K562 (cell line): ENCODE results near the gene ABCD3. TPM values are rescaled to one million over a fixed set of nuclear protein-coding genes. Genes with fewer than 3 reads are reported as not detected.

Source experiments
- HNRNPH1 ChIP-seq: fragments of 200-400 bp; formaldehyde crosslinking; optimal IDR thresholded peaks from 2 replicates; pipeline ENCODE3; 2017; ENCODE audit warnings: low read depth, mild to moderate bottlenecking, low read length, moderate library complexity
- OTX1 ChIP-seq: fragments of 450-650 bp; formaldehyde crosslinking; IDR thresholded peaks from 2 replicates; pipeline ENCODE4 v1.4.0; 2022; ENCODE audit warnings: mild to moderate bottlenecking
- POLR2G ChIP-seq: fragments of 200-400 bp; formaldehyde crosslinking; IDR thresholded peaks from 2 replicates; pipeline ENCODE4 v1.6.1; 2017; ENCODE audit warnings: low read depth, mild to moderate bottlenecking, antibody characterized with exemption, low read length, moderate library complexity
- REST ChIP-seq, 2 experiments: fragments of 450-650 bp; formaldehyde crosslinking in 1 of 2; IDR thresholded peaks; 2 replicates each; pipeline versions ENCODE4 v1.4.0 to v1.6.1; 2014 to 2020; ENCODE audit warnings: mild to moderate bottlenecking in 2 of 2, borderline replicate concordance in 1 of 2, low read depth in 1 of 2
- polyA plus RNA-seq, 8 experiments: library from polyadenylated mRNA; depleted of rRNA in 4 of 8; stranded (reverse) in 5 of 8; unstranded in 3 of 8; fragments of >200 nt; fragmentation: Nextera tagmentation in 2 of 8; fragmentation: Illumina TruSeq in 1 of 8; extraction: Ambion mirVana in 2 of 8; extraction: Trizol in 1 of 8; gene quantifications; 2 replicates each; pipeline versions ENCODE4 v1.2.1 to v1.2.3, GENCODE V29; 2011 to 2014; ENCODE audit warnings: inconsistent platforms in 1 of 8, missing spikeins in 1 of 8
- total RNA-seq, 7 experiments: library from RNA; depleted of rRNA in 6 of 7; stranded (reverse); fragments of >200 nt in 6 of 7; fragmentation: Illumina TruSeq in 2 of 7; extraction: Trizol in 2 of 7; gene quantifications; 2 replicates each; pipeline versions ENCODE4 v1.2.1 to v1.2.3, GENCODE V29; 2011 to 2021; ENCODE audit warnings: low replicate concordance in 1 of 7

Gene ABCD3
- total and polyA plus RNA-seq, 9 of the 15 experiments (the other 6 are each of a cell fraction or from before 2014, with no cell fraction given) = 11.0 to 30.7 (median 15.5) TPM

GRCh38 chr1:94501426-94501825 lies 83.2 kb downstream of the ABCD3 start (continued):
- TF ChIP-seq REST (IDR thresholded peaks at IDR 0.05; ENCODE audit: borderline replicate concordance) = no peak
- TF ChIP-seq REST (CRISPR knock-in tag; IDR thresholded peaks at IDR 0.05; ENCODE audit: low read depth) = no peak
- no peak for TF ChIP-seq HNRNPH1
- TF ChIP-seq OTX1 (CRISPR knock-in tag) = no peak
- no peak for TF ChIP-seq POLR2G
